Liver (tissue), 9 donors: ENCODE results near the gene BTBD9. TPM values are rescaled to one million over a fixed set of nuclear protein-coding genes. Genes with fewer than 3 reads are reported as not detected.

Source experiments
- DNase-seq: peaks from one replicate; pipeline ENCODE4 v3.0.0-alpha.2; 2017; ENCODE audit warnings: low spot score
- H3K27ac ChIP-seq, 2 donors: one replicate each; pipeline ENCODE4 v1.7.0; 2013; ENCODE audit warnings: inconsistent platforms in 2 of 2, low read length in 2 of 2, control low read depth in 1 of 2, low read depth in 1 of 2, mild to moderate bottlenecking in 1 of 2
- H3K27me3 ChIP-seq, 4 donors: one replicate each; pipeline versions ENCODE4 v1.6.1 to v1.7.0; 2013; ENCODE audit warnings: low read length in 3 of 4, inconsistent platforms in 1 of 4, mild to moderate bottlenecking in 1 of 4, moderate library complexity in 1 of 4; ENCODE audit not compliant: control insufficient read depth in 4 of 4, insufficient read depth in 4 of 4
- H3K36me3 ChIP-seq, 4 donors: one replicate each; pipeline versions ENCODE4 v1.6.1 to v1.7.0; 2013; ENCODE audit warnings: low read length in 3 of 4, mild to moderate bottlenecking in 3 of 4, low read depth in 1 of 4, moderate library complexity in 1 of 4; ENCODE audit not compliant: control insufficient read depth in 4 of 4, insufficient read depth in 3 of 4
- H3K4me1 ChIP-seq, 4 donors: one replicate each; pipeline versions ENCODE4 v1.6.1 to v1.7.0; 2013; ENCODE audit warnings: low read length in 3 of 4, mild to moderate bottlenecking in 3 of 4, moderate library complexity in 1 of 4; ENCODE audit not compliant: control insufficient read depth in 4 of 4, insufficient read depth in 4 of 4
- H3K4me3 ChIP-seq, 3 donors: one replicate each; pipeline versions ENCODE4 v1.6.1 to v1.7.0; 2013; ENCODE audit warnings: low read length in 3 of 3, control low read depth in 1 of 3, low read depth in 1 of 3, mild to moderate bottlenecking in 1 of 3
- H3K9ac ChIP-seq, 2 donors: one replicate each; pipeline ENCODE4 v1.7.0; 2013; ENCODE audit warnings: low read length in 2 of 2, mild to moderate bottlenecking in 2 of 2, moderate library complexity in 2 of 2, control low read depth in 1 of 2, low read depth in 1 of 2
- H3K9me3 ChIP-seq, 4 donors: one replicate each; pipeline versions ENCODE4 v1.6.1 to v1.7.0; 2013; ENCODE audit warnings: low read length in 3 of 4; ENCODE audit not compliant: control insufficient read depth in 4 of 4
- ATF3 ChIP-seq: IDR thresholded peaks from 2 replicates; pipeline ENCODE4 v1.6.1; 2016; ENCODE audit warnings: antibody characterized with exemption
- CTCF ChIP-seq: fragments of 150-350 bp; IDR thresholded peaks from 2 replicates; pipeline ENCODE4 v1.5.1; 2017; ENCODE audit warnings: improper control_type of control experiment, low read depth, low read length; ENCODE audit not compliant: missing input control
- EGR1 ChIP-seq, 2 donors: IDR thresholded peaks; 2 replicates each; pipeline ENCODE4 v1.6.1; 2016 to 2018; ENCODE audit warnings: antibody characterized with exemption in 2 of 2, low read depth in 2 of 2
- FOXA1 ChIP-seq: IDR thresholded peaks from 2 replicates; pipeline ENCODE4 v1.6.1; 2016; ENCODE audit warnings: antibody characterized with exemption
- FOXA2 ChIP-seq: IDR thresholded peaks from 2 replicates; pipeline ENCODE4 v1.6.1; 2016; ENCODE audit warnings: antibody characterized with exemption
- GABPA ChIP-seq, 2 donors: IDR thresholded peaks in 1 of 2; conservative IDR thresholded peaks in 1 of 2; 2 replicates each; pipeline ENCODE4 v1.6.1; 2016; ENCODE audit warnings: antibody characterized with exemption in 2 of 2, mild to moderate bottlenecking in 1 of 2, moderate library complexity in 1 of 2
- HNF4A ChIP-seq, 2 donors: conservative IDR thresholded peaks; 2 replicates each; pipeline ENCODE4 v1.6.1; 2016; ENCODE audit warnings: antibody characterized with exemption in 2 of 2, mild to moderate bottlenecking in 2 of 2
- HNF4G ChIP-seq: IDR thresholded peaks from 2 replicates; pipeline ENCODE4 v1.6.1; 2016; ENCODE audit warnings: antibody characterized with exemption
- JUND ChIP-seq, 2 donors: IDR thresholded peaks; 2 replicates each; pipeline ENCODE4 v1.6.1; 2016; ENCODE audit warnings: antibody characterized with exemption in 2 of 2
- MAX ChIP-seq: IDR thresholded peaks from 2 replicates; pipeline ENCODE4 v1.6.1; 2016; ENCODE audit warnings: antibody characterized with exemption
- NR2F2 ChIP-seq: IDR thresholded peaks from 2 replicates; pipeline ENCODE4 v1.6.1; 2016; ENCODE audit warnings: antibody characterized with exemption
- RAD21 ChIP-seq, 2 donors: IDR thresholded peaks; 2 replicates each; pipeline ENCODE4 v1.6.1; 2016; ENCODE audit warnings: antibody characterized with exemption in 2 of 2, mild to moderate bottlenecking in 2 of 2
- REST ChIP-seq: IDR thresholded peaks from 2 replicates; pipeline ENCODE4 v1.6.1; 2016; ENCODE audit warnings: antibody characterized with exemption, mild to moderate bottlenecking
- RXRA ChIP-seq, 2 donors: IDR thresholded peaks; 2 replicates each; pipeline ENCODE4 v1.6.1; 2017 to 2018; ENCODE audit warnings: antibody characterized with exemption in 2 of 2, mild to moderate bottlenecking in 1 of 2
- SP1 ChIP-seq: IDR thresholded peaks from 2 replicates; pipeline ENCODE4 v1.6.1; 2018; ENCODE audit warnings: antibody characterized with exemption, mild to moderate bottlenecking
- TAF1 ChIP-seq: conservative IDR thresholded peaks from 2 replicates; pipeline ENCODE4 v1.6.1; 2016; ENCODE audit warnings: antibody characterized with exemption, mild to moderate bottlenecking
- YY1 ChIP-seq: IDR thresholded peaks from 2 replicates; pipeline ENCODE4 v1.6.1; 2016; ENCODE audit warnings: antibody characterized with exemption, mild to moderate bottlenecking
- ZBTB33 ChIP-seq: IDR thresholded peaks from 2 replicates; pipeline ENCODE4 v1.6.1; 2016; ENCODE audit warnings: antibody characterized with exemption
- WGBS: extraction: QIAGEN DNeasy Blood & Tissue Kit; methylation state at CpG from one replicate; pipeline ENCODE4 v1.1.7; 2013; 5-methylcytosine and 5-hydroxymethylcytosine counted together
- polyA plus RNA-seq, 2 donors: library from polyadenylated mRNA; stranded (reverse) in 1 of 2; unstranded in 1 of 2; fragments of 200-250 nt in 1 of 2; fragments of >200 nt in 1 of 2; fragmentation: Nextera tagmentation in 1 of 2; extraction: Ambion mirVana in 1 of 2; gene quantifications; one replicate each; pipeline versions ENCODE4 v1.2.1 to v1.2.3, GENCODE V29; 2013 to 2015
- total RNA-seq, 2 donors: library from RNA; depleted of rRNA; stranded (reverse); fragments of >200 nt; gene quantifications; one replicate each; pipeline ENCODE4 v1.2.3, GENCODE V29; 2014
- donor health status: healthy.
- donor health status: healthy.
- donor health status: healthy.
- donor health status: healthy.
- donor health status: healthy.

BTBD9 gene
- total and polyA plus RNA-seq, 4 donors, result 2.0 to 12.4 (median 5.7) TPM

- Histone ChIP-seq H3K36me3 (peaks cover 3 to 19% (median 8%) of the 10 kb centered on the region in 4 donors), H3K9ac (no peak overlapping the region), H3K9me3 (no peaks in the 10 kb centered on the region), H3K27ac (no peak overlapping the region), H3K4me3 (no peak overlapping the region), H3K27me3 (no peaks in the 10 kb centered on the region), H3K4me1 (peaks cover 7 to 27% (median 25%) of the 10 kb centered on the region in 4 donors)
- no peak for DNase-seq
- TF ChIP-seq RXRA (IDR thresholded peaks at IDR 0.05) (no peak), REST (no peak), HNF4G (no peak), FOXA2 (no peak), JUND (IDR thresholded peaks at IDR 0.05) (no peak), TAF1 (no peak), SP1 (no peak), RAD21 (IDR thresholded peaks at IDR 0.05) (no peak), NR2F2 (no peak), MAX (no peak), EGR1 (IDR thresholded peaks at IDR 0.05; ENCODE audit: low read depth in 2 of 2) (no peak), CTCF (no peak), FOXA1 (no peak), ZBTB33 (no peak), HNF4A (conservative IDR thresholded peaks at IDR 0.05) (no peak), GABPA (IDR thresholded peaks at IDR 0.05 in 1 of 2, conservative IDR thresholded peaks at IDR 0.05 in 1 of 2) (no peak), ATF3 (no peak), YY1 (no peak)
- WGBS, result 95% methylated on average over 1 of the region's 1 CpG
These were observed 44.5 kb upstream of the BTBD9 start for GRCh38 chr6:38684237-38684636.
